Measurements from ENCODE around the gene PTPRK.

DNA sequence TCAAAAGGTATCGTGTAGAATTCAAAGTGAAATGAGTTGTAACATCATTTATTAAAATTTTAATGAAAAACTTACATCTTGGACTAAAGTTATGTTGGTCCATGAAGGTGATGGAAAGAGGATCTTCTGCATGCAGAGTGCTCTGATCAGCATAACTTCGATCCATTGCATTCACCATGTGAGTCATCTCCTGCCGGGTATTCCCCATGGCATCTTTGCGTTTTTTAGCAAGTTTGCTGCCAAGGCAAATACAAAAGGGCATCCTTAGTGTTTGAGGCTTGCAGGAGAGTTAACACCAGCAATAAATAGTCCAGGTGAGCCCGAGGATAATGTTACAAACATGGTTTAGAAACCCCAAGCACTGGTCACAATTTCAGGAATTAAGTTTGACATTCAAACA lies 515.4 kb downstream of the PTPRK start:
- TF ChIP-seq, protein P1, sequence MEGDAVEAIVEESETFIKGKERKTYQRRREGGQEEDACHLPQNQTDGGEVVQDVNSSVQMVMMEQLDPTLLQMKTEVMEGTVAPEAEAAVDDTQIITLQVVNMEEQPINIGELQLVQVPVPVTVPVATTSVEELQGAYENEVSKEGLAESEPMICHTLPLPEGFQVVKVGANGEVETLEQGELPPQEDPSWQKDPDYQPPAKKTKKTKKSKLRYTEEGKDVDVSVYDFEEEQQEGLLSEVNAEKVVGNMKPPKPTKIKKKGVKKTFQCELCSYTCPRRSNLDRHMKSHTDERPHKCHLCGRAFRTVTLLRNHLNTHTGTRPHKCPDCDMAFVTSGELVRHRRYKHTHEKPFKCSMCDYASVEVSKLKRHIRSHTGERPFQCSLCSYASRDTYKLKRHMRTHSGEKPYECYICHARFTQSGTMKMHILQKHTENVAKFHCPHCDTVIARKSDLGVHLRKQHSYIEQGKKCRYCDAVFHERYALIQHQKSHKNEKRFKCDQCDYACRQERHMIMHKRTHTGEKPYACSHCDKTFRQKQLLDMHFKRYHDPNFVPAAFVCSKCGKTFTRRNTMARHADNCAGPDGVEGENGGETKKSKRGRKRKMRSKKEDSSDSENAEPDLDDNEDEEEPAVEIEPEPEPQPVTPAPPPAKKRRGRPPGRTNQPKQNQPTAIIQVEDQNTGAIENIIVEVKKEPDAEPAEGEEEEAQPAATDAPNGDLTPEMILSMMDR (IDR thresholded peaks at IDR 0.05), result no peak
- TF ChIP-seq POLR2A (IDR thresholded peaks at IDR 0.05), result no peak

Data from thyroid gland (tissue), 4 donors.